Suprapubic skin (tissue), 4 donors: ENCODE measurements around the gene CCR4. TPM values are rescaled to one million over a fixed set of nuclear protein-coding genes. Genes with fewer than 3 reads are reported as not detected.
"Not testable (repeated sequence)": the region's sequence is repeated elsewhere in the genome, so short reads cannot be mapped to it uniquely, and the experiment has no call there.

ENCODE experiments used
- DNase-seq, 2 donors: peaks; one replicate each; pipeline ENCODE4 v3.0.0-alpha.2; 2019; ENCODE audit warnings: low spot score in 2 of 2
- H3K27ac ChIP-seq: fragments of 200-600 bp; sonication (generic); one replicate; pipeline ENCODE4 v1.5.1; 2019
- H3K27me3 ChIP-seq: fragments of 200-600 bp; sonication (generic); one replicate; pipeline ENCODE4 v1.5.1; 2019
- H3K36me3 ChIP-seq: fragments of 200-600 bp; sonication (generic); one replicate; pipeline ENCODE4 v1.5.1; 2019
- H3K4me1 ChIP-seq: fragments of 200-600 bp; sonication (generic); one replicate; pipeline ENCODE4 v1.5.1; 2019
- H3K4me3 ChIP-seq: fragments of 200-600 bp; sonication (generic); one replicate; pipeline ENCODE4 v1.5.1; 2019; ENCODE audit warnings: mild to moderate bottlenecking
- H3K9me3 ChIP-seq: fragments of 200-600 bp; sonication (generic); one replicate; pipeline ENCODE4 v1.5.1; 2019
- EP300 ChIP-seq: sonication (generic); formaldehyde crosslinking; IDR thresholded peaks from one replicate; pipeline ENCODE4 v1.6.1; 2017; ENCODE audit warnings: antibody characterized with exemption
- POLR2A ChIP-seq, 2 donors: fragments of 450-650 bp; IDR thresholded peaks; one replicate each; pipeline ENCODE4 v1.6.1; 2017; ENCODE audit warnings: antibody characterized with exemption in 2 of 2, mild to moderate bottlenecking in 2 of 2, moderate library complexity in 2 of 2
- POLR2AphosphoS5 ChIP-seq, 3 donors: sonication (generic); formaldehyde crosslinking; IDR thresholded peaks; one replicate each; pipeline ENCODE4 v1.6.1; 2017; ENCODE audit warnings: antibody characterized with exemption in 3 of 3
- WGBS: methylation state at CpG from one replicate; pipeline ENCODE4 v1.1.5; 2018; 5-methylcytosine and 5-hydroxymethylcytosine counted together
- total RNA-seq, 4 donors: library from RNA; depleted of rRNA; stranded (reverse); fragments of >200 nt; gene quantifications; one replicate each; pipeline ENCODE4 v1.1.0, GENCODE V29; 2016
- TF ChIP-seq, protein P1 (sequence below), 2 donors: fragments of 200-600 bp in 1 of 2; fragments of 450-650 bp in 1 of 2; sonication (generic) in 1 of 2; IDR thresholded peaks; one replicate each; pipeline ENCODE4 v1.5.1; 2016 to 2019; ENCODE audit warnings: antibody characterized with exemption in 2 of 2, mild to moderate bottlenecking in 1 of 2, moderate library complexity in 1 of 2

Gene CCR4
- total RNA-seq: under 1 TPM in 3 of 4 donors, not detected in 1; 0.29 to 0.42 (median 0.34) TPM

GRCh38 chr3:32951410-32951811 is at the start of gene CCR4:
Gene CCR4 (plus strand): TSS chr3:32951644. CDS start chr3:32953423, 1,779 bp downstream.
- no peak for DNase-seq
- H3K36me3 ChIP-seq: no peaks in the 10 kb centered on the region
- H3K9me3 ChIP-seq: no peaks in the 10 kb centered on the region
- TF ChIP-seq POLR2A (IDR thresholded peaks at IDR 0.05): no peak
- TF ChIP-seq, protein P1, sequence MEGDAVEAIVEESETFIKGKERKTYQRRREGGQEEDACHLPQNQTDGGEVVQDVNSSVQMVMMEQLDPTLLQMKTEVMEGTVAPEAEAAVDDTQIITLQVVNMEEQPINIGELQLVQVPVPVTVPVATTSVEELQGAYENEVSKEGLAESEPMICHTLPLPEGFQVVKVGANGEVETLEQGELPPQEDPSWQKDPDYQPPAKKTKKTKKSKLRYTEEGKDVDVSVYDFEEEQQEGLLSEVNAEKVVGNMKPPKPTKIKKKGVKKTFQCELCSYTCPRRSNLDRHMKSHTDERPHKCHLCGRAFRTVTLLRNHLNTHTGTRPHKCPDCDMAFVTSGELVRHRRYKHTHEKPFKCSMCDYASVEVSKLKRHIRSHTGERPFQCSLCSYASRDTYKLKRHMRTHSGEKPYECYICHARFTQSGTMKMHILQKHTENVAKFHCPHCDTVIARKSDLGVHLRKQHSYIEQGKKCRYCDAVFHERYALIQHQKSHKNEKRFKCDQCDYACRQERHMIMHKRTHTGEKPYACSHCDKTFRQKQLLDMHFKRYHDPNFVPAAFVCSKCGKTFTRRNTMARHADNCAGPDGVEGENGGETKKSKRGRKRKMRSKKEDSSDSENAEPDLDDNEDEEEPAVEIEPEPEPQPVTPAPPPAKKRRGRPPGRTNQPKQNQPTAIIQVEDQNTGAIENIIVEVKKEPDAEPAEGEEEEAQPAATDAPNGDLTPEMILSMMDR (IDR thresholded peaks at IDR 0.05): no peak
- TF ChIP-seq EP300: no peak
- no peak for TF ChIP-seq POLR2AphosphoS5 (IDR thresholded peaks at IDR 0.05)
- no peak within 1 kb of the TSS for H3K27ac ChIP-seq
- no peaks in the 10 kb centered on the region for H3K27me3 ChIP-seq
- no peak within 1 kb of the TSS for H3K4me3 ChIP-seq
- WGBS: 70% methylated on average over 9 of the region's 9 CpGs
- H3K4me1 ChIP-seq: no peaks in the 10 kb centered on the region

GRCh38 chr3:32902887-32903371 is 48.5 kb upstream of the CCR4 start:
- WGBS: 33% methylated on average over 17 of the region's 31 CpGs
- not testable (repeated sequence) for H3K27me3 ChIP-seq, DNase-seq, H3K27ac ChIP-seq, H3K36me3 ChIP-seq, H3K9me3 ChIP-seq, H3K4me1 ChIP-seq
- H3K4me3 ChIP-seq: peak overlapping the region; percentile 40

DNA sequence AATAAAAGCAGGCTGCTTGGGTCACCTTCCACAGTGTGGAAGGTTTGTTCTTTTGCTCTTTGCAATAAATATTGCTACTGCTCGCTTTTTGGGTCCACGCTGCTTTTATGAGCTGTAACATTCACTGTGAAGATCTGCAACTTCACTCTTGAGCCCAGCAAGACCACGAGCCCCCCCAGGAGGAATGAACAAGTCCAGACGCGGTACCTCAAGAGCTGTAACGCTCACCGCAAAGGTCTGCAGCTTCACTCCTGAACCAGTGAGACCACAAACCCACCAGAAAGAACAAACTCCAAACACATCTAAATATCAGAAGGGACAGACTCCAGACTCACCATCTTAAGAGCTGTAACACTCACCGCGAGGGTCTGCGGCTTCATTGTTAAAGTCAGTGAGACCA is 47.5 kb upstream of the CCR4 start:
- Histone ChIP-seq H3K9me3 (no peaks in the 10 kb centered on the region), H3K27me3 (no peaks in the 10 kb centered on the region), H3K27ac (no peak overlapping the region), H3K4me1 (no peaks in the 10 kb centered on the region), H3K4me3 (no peak overlapping the region), H3K36me3 (no peaks in the 10 kb centered on the region)
- 97% methylated on average over 10 of the region's 10 CpGs for WGBS
- DNase-seq: no peak
- TF ChIP-seq EP300 (no peak), POLR2AphosphoS5 (IDR thresholded peaks at IDR 0.05) (no peak), POLR2A (IDR thresholded peaks at IDR 0.05) (no peak)
- TF ChIP-seq, protein P1 (IDR thresholded peaks at IDR 0.05): no peak

GRCh38 chr3:32909999-32910398 is 41.4 kb upstream of the CCR4 start:
- no peak overlapping the region for H3K4me3 ChIP-seq
- H3K4me1 ChIP-seq: peaks cover 11% of the 10 kb centered on the region
- no peak for DNase-seq
- H3K9me3 ChIP-seq: no peaks in the 10 kb centered on the region
- TF ChIP-seq POLR2A (IDR thresholded peaks at IDR 0.05): no peak
- 86% methylated on average over 3 of the region's 3 CpGs for WGBS
- H3K27ac ChIP-seq: no peak overlapping the region
- H3K36me3 ChIP-seq: no peaks in the 10 kb centered on the region
- no peaks in the 10 kb centered on the region for H3K27me3 ChIP-seq

GRCh38 chr3:32910954-32911353 is 40.5 kb upstream of the CCR4 start:
- Histone ChIP-seq H3K27ac (no peak overlapping the region), H3K4me1 (peaks cover 11% of the 10 kb centered on the region), H3K36me3 (no peaks in the 10 kb centered on the region), H3K4me3 (no peak overlapping the region), H3K9me3 (no peaks in the 10 kb centered on the region), H3K27me3 (no peaks in the 10 kb centered on the region)
- no peak for DNase-seq
- WGBS: 66% methylated on average over 2 of the region's 2 CpGs
- TF ChIP-seq EP300: no peak
- TF ChIP-seq, protein P1 (IDR thresholded peaks at IDR 0.05): no peak
- TF ChIP-seq POLR2AphosphoS5 (IDR thresholded peaks at IDR 0.05): no peak
- no peak for TF ChIP-seq POLR2A (IDR thresholded peaks at IDR 0.05)

GRCh38 chr3:32912046-32912445 is 39.4 kb upstream of the CCR4 start:
- DNase-seq: no peak
- H3K27ac ChIP-seq: no peak overlapping the region
- WGBS: 74% methylated on average over 1 of the region's 1 CpG
- H3K4me3 ChIP-seq: no peak overlapping the region
- no peaks in the 10 kb centered on the region for H3K36me3 ChIP-seq
- H3K27me3 ChIP-seq: no peaks in the 10 kb centered on the region
- H3K4me1 ChIP-seq: peaks cover 11% of the 10 kb centered on the region
- no peaks in the 10 kb centered on the region for H3K9me3 ChIP-seq
- TF ChIP-seq POLR2A (IDR thresholded peaks at IDR 0.05) (no peak), POLR2AphosphoS5 (IDR thresholded peaks at IDR 0.05) (no peak), EP300 (no peak)
- TF ChIP-seq, protein P1 (IDR thresholded peaks at IDR 0.05): no peak
